ENCODE results near the gene CAV1.
"Not testable (repeated sequence)": the region's sequence is repeated elsewhere in the genome, so short reads cannot be mapped to it uniquely, and the experiment has no call there.

CAV1 gene

GRCh38 chr7:116583653-116584052 is 58.8 kb downstream of the CAV1 start:
- no peak for DNase-seq

GRCh38 chr7:116584721-116585120 is 59.9 kb downstream of the CAV1 start:
- DNase-seq = no peak

GRCh38 chr7:116585392-116585791 is 60.6 kb downstream of the CAV1 start:
- DNase-seq = no peak

GRCh38 chr7:116585967-116586366 is 61.1 kb downstream of the CAV1 start:
- DNase-seq = no peak

GRCh38 chr7:116587200-116587599 is 62.4 kb downstream of the CAV1 start:
- DNase-seq = not testable (repeated sequence)

GRCh38 chr7:116588225-116588624 is 63.4 kb downstream of the CAV1 start:
- DNase-seq = no peak

- no peak for DNase-seq
These were observed 64.1 kb downstream of the CAV1 start for GRCh38 chr7:116588641-116589594.

GRCh38 chr7:116591202-116592040 is 66.6 kb downstream of the CAV1 start:
- no peak for DNase-seq

- no peak for DNase-seq
These were observed 67.2 kb downstream of the CAV1 start for GRCh38 chr7:116592041-116592355.

GRCh38 chr7:116592445-116592844 is 67.6 kb downstream of the CAV1 start:
- no peak for DNase-seq

GRCh38 chr7:116593359-116594075 is 68.7 kb downstream of the CAV1 start:
- DNase-seq = no peak

GRCh38 chr7:116595063-116595462 is 70.2 kb downstream of the CAV1 start:
- DNase-seq = no peak

GRCh38 chr7:116597384-116597783 is 72.5 kb downstream of the CAV1 start:
- no peak for DNase-seq

- DNase-seq = no peak
These were observed 73.4 kb downstream of the CAV1 start for GRCh38 chr7:116598278-116598677.

GRCh38 chr7:116598861-116599260 is 74.0 kb downstream of the CAV1 start:
- DNase-seq = no peak

GRCh38 chr7:116601426-116601825 is 76.6 kb downstream of the CAV1 start:
- DNase-seq = no peak

GRCh38 chr7:116607299-116607698 is 82.5 kb downstream of the CAV1 start:
- DNase-seq = no peak

- no peak for DNase-seq
These were observed 85.4 kb downstream of the CAV1 start for GRCh38 chr7:116610210-116610609.

GRCh38 chr7:116610721-116611120 is 85.9 kb downstream of the CAV1 start:
- no peak for DNase-seq

All from CD4-positive, alpha-beta T cell treated with Interleukin-6 for 4 hours (primary cell).